ENCODE results near the gene INPP5A. TPM values are rescaled to one million over a fixed set of nuclear protein-coding genes. Genes with fewer than 3 reads are reported as not detected.

The INPP5A gene
- total RNA-seq, 2 experiments from 2014 or later, result 9.9 TPM

DNA sequence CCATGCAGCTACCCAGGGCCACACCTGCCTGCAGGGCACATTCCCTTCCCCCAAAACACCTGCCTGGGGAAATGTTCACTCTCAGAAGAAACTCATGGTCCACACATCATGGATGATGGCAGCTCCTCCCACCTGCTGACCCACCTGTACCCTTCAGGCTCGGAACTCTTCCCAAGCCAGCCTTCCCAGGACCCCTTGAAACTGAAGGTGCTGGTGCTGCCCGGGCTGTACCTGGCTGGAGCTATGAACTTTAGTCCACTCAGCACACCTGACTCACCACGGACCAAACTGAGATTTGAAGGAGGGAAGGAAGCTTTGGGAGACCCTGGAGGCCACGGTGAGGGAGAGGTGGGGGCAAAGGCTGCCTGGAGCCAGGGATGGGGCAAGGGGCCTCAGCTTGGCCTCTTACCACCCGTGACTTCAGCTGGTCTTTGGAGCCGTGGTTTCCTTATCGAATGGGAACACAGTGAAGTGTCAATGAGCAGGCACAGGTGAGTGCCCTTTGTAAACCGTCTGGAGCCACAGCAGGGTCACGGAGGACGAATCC lies 30.1 kb upstream of the INPP5A start:
- H3K36me3 Mint-ChIP-seq (ENCODE audit: low read depth), result no peaks in the 10 kb centered on the region
- no peak overlapping the region for H3K27ac Mint-ChIP-seq
- POLR2A ChIA-PET, result no interaction called here
- peaks cover under 1% of the 10 kb centered on the region for H3K27me3 Mint-ChIP-seq (ENCODE audit: low read depth)
- no peak for DNase-seq
- H3K4me1 Mint-ChIP-seq (ENCODE audit: low read depth), result no peaks in the 10 kb centered on the region
- CTCF ChIA-PET, result no interaction called here
- no peak overlapping the region for H3K4me3 Mint-ChIP-seq
- peak; percentile 27 for ATAC-seq
- H3K9me3 Mint-ChIP-seq (ENCODE audit: insufficient read depth), result no peaks in the 10 kb centered on the region

DNA sequence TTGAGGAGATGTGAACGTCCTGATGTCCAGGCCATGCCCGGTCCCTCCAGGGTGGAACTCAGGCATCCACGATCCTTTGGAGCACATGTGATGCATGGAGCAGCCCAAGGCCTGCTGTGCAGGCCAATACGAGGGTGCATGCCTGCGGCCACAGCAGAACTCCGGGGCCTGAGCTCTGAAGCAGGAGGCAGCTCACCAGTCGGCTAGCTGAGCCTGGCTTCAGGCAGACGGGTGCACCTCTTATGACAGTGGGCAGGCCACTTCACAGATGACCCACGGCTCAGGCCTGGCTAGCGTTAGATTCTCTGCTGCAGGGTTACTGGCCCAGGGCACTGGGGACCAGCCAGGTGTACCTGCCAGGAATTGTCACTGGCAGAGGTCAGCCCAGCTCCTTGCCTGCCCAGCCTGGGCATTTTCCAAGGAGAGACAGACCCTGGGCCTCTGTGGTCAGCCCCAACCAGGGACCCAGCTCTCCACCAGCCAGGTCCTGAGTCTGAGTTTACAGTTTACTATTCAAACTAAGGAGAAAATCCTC lies 29.6 kb upstream of the INPP5A start:
- Mint-ChIP-seq H3K27ac (no peak overlapping the region), H3K9me3 (ENCODE audit: insufficient read depth) (no peaks in the 10 kb centered on the region), H3K4me1 (ENCODE audit: low read depth) (no peaks in the 10 kb centered on the region), H3K4me3 (no peak overlapping the region), H3K36me3 (ENCODE audit: low read depth) (no peaks in the 10 kb centered on the region), H3K27me3 (ENCODE audit: low read depth) (peaks cover 3% of the 10 kb centered on the region)
- ATAC-seq, result no peak
- DNase-seq, result no peak
- POLR2A ChIA-PET, result no interaction called here
- CTCF ChIA-PET, result no interaction called here

DNA sequence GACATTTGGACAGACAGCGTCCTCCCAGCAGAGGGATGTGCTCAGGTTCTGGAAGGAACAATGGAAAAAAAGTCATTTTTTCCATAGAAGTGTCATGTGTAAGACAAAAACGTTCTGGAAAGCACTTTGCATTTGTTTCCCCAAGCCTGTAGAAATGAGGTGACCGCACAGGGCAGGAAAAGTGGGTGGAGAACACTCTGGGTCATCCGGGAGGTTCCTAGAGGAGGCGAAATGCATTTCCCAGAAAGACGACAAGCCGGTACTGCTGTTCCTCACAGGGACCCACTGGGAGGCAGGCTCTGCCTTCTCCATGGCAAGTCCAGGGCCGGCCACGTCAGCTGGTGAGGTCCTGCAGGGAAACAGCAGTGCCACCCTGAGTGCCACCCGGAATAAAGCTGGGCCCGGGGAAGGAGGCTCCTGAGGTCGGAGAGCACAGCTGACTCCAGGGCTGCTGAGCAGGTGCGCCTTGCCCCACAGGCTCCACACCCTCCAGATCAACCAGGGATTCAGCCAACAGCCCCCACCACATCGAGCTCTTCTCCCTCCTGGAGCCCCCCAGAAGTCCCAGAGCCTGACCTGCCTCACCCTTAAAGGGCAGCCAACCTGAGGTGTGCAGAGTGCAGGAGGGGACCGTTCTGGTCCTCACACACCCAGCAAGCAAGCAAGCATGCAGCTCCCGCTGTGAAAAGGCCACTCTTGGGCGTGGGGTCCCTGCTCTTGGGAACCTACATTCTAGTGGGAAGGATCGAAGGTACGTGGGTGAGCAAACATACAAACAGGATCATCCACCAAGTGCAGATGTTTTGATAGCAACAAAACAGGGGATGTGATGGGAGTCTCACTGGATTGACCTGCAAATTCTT lies 28.8 kb upstream of the INPP5A start:
- no peak for DNase-seq
- no peak for ATAC-seq
- Mint-ChIP-seq H3K4me3 (no peak overlapping the region), H3K4me1 (ENCODE audit: low read depth) (no peaks in the 10 kb centered on the region), H3K27me3 (ENCODE audit: low read depth) (peaks cover 3% of the 10 kb centered on the region), H3K27ac (no peak overlapping the region), H3K9me3 (ENCODE audit: insufficient read depth) (no peaks in the 10 kb centered on the region), H3K36me3 (ENCODE audit: low read depth) (no peaks in the 10 kb centered on the region)
- CTCF ChIA-PET, result no interaction called here
- POLR2A ChIA-PET, result no interaction called here

DNA sequence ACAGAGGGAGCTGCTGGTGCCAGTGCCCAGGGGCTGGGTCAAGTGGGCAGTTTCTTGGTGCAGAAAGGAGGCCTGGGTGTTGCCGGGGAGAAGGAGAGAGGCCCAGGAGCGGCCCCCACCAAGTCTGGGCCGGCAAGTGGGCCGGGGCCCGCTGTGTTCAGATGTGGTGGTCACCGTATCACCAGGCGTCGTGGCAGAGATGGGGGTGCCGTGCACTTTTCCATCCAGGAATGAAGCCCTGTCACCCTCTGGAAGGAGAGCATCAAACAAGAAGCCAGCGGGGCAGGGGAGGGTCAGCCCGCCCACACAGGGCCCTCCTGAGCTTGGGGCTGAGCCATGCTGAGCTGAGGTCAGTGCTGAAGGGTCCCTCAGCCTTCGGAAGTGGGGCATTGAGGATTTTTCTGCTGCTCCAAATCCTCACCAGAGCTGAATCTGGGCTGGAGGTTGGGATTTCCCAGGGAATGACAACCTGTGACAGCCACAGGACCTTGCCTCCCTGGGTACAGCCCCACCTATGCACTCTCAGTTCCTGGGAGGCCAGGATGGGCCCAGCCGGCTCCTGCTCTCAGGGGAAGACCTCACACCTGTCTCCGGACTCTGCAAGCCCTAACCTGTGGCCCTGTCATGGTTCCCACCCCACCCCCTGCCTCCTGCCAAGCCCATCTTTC lies 27.9 kb upstream of the INPP5A start:
- no peaks in the 10 kb centered on the region for H3K36me3 Mint-ChIP-seq (ENCODE audit: low read depth)
- H3K9me3 Mint-ChIP-seq (ENCODE audit: insufficient read depth), result no peaks in the 10 kb centered on the region
- no peak for ATAC-seq
- H3K4me1 Mint-ChIP-seq (ENCODE audit: low read depth), result no peaks in the 10 kb centered on the region
- H3K27ac Mint-ChIP-seq, result no peak overlapping the region
- H3K27me3 Mint-ChIP-seq (ENCODE audit: low read depth), result peaks cover 3% of the 10 kb centered on the region
- no peak for DNase-seq
- ChIA-PET POLR2A (no interaction called here), CTCF (no interaction called here)
- H3K4me3 Mint-ChIP-seq, result no peak overlapping the region

DNA sequence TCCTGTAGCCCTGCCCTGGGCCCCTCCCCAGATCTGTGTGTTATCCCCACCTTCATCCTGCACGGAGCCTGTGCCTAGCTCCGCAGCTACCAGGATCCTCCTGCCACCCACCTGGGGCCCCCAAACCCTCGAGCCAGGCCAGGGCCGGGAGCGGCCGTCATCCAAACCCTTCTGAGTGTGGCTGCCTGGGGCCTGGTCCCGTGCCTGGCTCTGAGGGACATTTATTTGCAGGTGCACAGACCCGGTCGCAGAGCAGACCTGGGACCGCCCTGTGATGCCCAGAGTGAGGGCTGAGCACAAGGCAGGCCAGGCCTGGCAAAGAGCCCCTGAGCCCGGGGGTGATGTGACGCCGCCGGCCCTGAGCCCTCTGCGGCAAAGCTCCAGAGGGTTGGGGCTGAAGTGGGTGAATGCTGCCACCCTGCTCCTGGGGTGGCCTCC lies 27.4 kb upstream of the INPP5A start:
- Mint-ChIP-seq H3K36me3 (ENCODE audit: low read depth) (no peaks in the 10 kb centered on the region), H3K9me3 (ENCODE audit: insufficient read depth) (no peaks in the 10 kb centered on the region), H3K4me3 (no peak overlapping the region), H3K27me3 (ENCODE audit: low read depth) (peaks cover 3% of the 10 kb centered on the region), H3K27ac (no peak overlapping the region), H3K4me1 (ENCODE audit: low read depth) (no peaks in the 10 kb centered on the region)
- ChIA-PET POLR2A (no interaction called here), CTCF (no interaction called here)
- no peak for DNase-seq
- no peak for ATAC-seq

DNA sequence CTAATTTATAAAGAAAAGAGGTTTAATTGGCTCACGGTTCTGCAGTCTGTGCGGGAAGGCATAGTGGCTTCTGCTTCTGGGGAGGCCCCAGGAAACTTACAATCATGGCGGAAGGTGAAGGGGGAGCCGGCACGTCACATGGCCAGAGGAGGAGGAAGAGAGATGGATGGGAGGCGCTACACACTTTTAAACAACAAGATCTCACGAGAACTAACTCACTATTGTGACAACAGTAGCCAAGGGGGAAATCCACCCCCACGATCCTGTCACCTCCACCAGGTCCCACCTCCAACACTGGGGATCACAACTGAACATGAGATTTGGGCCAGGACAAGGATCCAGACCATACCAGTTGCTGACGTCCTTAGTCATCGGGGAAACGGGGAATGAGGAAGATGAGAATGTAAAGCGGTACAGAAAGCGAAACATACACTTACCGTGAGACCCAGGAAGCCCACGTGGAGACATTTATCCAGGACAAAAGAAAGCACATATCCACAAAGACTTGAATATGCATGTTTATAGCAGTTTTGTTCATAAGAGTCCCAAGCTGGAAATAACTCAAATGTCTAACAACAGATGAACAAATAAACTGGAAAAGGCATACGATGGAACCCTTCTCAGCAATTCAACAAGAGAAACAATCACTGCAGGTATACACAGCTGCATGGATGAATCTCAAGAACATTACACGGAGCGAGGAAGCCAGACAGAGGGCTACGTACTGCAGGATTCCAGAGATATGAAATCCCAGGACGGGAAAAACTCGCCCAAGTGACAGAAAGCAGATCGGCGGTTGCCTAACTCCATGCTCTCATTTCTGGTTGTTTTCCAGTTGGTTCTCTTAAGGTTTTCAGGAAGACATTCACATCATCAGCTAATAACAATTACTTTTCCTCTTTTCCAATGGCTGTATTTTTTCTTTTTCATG lies 26.2 kb upstream of the INPP5A start:
- POLR2A ChIA-PET, result no interaction called here
- DNase-seq, result no peak

DNA sequence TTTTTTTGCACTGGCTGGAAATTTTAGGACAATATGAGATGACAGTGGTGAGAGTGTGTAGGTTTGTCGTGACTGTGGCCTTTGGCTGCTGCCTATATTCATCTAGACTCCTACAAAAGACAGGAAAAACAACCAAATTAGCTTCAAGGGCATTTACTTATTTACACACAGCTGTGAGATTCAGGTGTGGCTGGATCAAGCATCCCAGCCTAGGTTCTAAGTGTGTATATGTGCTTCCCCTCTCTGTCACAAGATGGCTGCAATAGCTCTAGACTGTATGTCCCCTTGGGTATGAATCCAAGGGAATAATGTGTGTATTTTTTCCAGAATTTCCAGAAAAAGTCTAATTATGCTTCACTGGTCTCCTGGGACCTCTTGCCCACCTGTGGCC lies 25.5 kb upstream of the INPP5A start:
- Mint-ChIP-seq H3K36me3 (ENCODE audit: low read depth) (no peaks in the 10 kb centered on the region), H3K9me3 (ENCODE audit: insufficient read depth) (no peaks in the 10 kb centered on the region), H3K4me1 (ENCODE audit: low read depth) (no peaks in the 10 kb centered on the region), H3K27ac (no peak overlapping the region), H3K27me3 (ENCODE audit: low read depth) (peaks cover 3% of the 10 kb centered on the region), H3K4me3 (no peak overlapping the region)
- ATAC-seq (no peak), DNase-seq (no peak)
- ChIA-PET CTCF (no interaction called here), POLR2A (no interaction called here)

More for the DNA sequence above, 26.2 kb upstream of the INPP5A start:
- no peak for ATAC-seq
- Mint-ChIP-seq H3K27me3 (ENCODE audit: low read depth) (peaks cover 3% of the 10 kb centered on the region), H3K36me3 (ENCODE audit: low read depth) (no peaks in the 10 kb centered on the region), H3K9me3 (ENCODE audit: insufficient read depth) (no peaks in the 10 kb centered on the region), H3K4me3 (no peak overlapping the region), H3K4me1 (ENCODE audit: low read depth) (no peaks in the 10 kb centered on the region), H3K27ac (no peak overlapping the region)
- CTCF ChIA-PET, result no interaction called here

DNA sequence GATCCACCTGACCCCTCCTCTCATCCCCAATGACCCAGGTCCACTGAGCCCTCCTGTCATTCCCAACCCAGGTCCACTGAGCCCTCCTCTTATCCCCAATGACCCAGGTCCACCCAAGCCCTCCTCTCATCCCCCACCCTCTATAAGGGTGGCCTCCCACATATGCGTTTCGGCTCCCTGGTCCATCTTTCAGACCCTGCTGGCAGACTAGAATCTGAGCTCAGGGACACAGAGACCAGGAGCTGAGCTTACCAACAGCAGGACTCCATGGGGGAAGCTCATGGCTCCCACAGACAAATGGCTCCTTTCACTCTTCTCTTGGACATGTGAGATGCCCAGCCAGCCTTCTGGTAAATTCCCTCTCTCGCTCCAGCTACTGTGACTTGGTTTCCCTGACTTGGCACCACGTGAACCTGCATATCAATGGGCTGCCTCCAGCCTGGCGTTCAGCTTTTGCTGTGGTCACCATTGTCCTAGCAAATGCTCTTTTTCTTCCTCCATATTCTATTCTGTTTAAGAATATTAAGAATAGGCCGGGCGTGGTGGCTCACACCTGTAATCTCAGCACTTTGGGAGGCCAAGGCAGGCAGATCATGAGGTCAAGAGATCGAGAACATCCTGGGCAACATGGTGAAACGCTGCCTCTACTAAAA lies 24.8 kb upstream of the INPP5A start:
- DNase-seq, result no peak
- Mint-ChIP-seq H3K4me3 (no peak overlapping the region), H3K9me3 (ENCODE audit: insufficient read depth) (no peaks in the 10 kb centered on the region), H3K4me1 (ENCODE audit: low read depth) (no peaks in the 10 kb centered on the region), H3K27ac (no peak overlapping the region), H3K27me3 (ENCODE audit: low read depth) (peaks cover 3% of the 10 kb centered on the region), H3K36me3 (ENCODE audit: low read depth) (no peaks in the 10 kb centered on the region)
- POLR2A ChIA-PET, result no interaction called here
- CTCF ChIA-PET, result no interaction called here
- ATAC-seq, result no peak

DNA sequence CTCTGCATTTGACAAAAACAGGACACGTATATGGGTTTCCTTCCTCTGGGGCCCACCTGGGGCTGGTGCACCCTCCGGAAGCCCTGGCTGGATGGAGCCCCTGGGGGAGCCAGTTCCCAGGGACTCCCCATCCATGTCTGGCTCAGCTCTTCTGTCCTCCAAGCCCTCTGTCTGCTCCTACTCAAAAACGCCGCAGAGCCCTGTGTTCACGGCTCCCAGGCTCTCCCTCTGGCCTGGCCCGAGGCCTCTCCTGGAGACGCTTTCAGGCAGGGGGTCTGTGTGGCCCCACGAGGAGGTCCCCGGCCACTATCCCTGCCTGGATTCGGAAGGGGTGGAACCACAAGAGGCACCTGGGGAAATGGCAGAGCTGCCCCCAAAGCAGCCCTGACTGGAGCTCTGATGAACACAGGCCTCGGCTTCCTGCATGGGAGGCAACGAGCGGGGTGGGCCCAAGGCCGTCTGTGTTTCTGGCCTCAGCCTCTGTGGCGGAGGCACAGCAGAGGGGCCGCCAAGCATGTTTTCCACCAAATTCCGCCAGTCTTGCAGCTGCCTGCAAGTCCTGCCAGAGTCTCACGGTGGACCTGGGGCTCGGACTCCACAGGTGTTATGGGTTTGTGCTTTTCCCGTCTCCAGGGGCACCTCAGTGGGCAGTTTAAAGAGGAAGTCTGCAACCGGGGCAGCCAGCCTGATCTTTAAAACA lies 22.6 kb upstream of the INPP5A start:
- no peaks in the 10 kb centered on the region for H3K4me1 Mint-ChIP-seq (ENCODE audit: low read depth)
- H3K27me3 Mint-ChIP-seq (ENCODE audit: low read depth), result peaks cover 3% of the 10 kb centered on the region
- H3K27ac Mint-ChIP-seq, result no peak overlapping the region
- H3K9me3 Mint-ChIP-seq (ENCODE audit: insufficient read depth), result no peaks in the 10 kb centered on the region
- ChIA-PET CTCF (no interaction called here), POLR2A (no interaction called here)
- DNase-seq (no peak), ATAC-seq (no peak)
- H3K36me3 Mint-ChIP-seq (ENCODE audit: low read depth), result no peaks in the 10 kb centered on the region
- H3K4me3 Mint-ChIP-seq, result no peak overlapping the region

DNA sequence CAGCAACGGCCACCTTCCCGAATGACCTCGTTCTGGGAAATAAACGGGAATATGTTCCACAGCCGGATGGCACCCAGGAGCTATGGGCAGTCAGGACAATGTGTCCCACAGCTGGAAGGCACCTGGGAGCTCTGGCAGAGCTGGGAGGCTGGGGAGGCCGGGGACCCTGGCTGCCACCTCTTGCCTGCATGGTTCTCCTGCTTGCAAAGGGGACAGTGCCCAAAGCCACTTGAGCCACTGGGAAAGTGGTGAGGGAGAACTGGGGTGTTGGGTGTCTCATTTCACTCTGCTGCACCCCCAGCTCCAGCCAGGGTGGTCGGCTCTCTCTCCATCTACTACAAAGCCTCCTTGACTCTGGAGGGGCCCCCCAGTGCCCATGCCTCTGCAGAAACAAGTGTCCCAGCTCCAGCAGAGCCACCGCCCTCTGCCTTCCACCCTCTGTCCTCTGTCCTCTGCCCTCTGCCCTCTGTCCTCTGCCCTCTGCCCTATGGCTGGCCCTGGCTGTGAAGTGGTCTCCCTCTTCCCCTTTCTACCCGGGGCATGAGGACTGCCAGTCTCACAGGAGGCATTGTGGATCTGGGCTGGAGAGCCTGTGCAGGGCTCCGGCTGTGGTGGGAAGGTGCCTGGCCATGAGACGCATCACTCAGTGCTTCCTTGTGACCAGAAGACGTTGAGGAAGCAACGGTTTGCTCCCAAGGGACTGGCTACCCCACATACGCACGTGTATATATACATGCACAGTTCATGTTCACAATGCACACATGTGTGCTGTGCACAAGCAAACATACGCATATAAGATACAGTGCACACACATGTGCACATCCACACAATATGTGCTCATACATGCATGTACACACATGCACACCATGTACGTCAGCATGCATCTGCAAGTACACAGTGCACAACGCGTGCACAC lies 21.5 kb upstream of the INPP5A start:
- H3K4me1 Mint-ChIP-seq (ENCODE audit: low read depth), result no peaks in the 10 kb centered on the region
- POLR2A ChIA-PET, result no interaction called here
- H3K36me3 Mint-ChIP-seq (ENCODE audit: low read depth), result no peaks in the 10 kb centered on the region
- no peak overlapping the region for H3K27ac Mint-ChIP-seq
- CTCF ChIA-PET, result no interaction called here
- H3K27me3 Mint-ChIP-seq (ENCODE audit: low read depth), result peaks cover 3% of the 10 kb centered on the region
- DNase-seq, result no peak
- H3K9me3 Mint-ChIP-seq (ENCODE audit: insufficient read depth), result no peaks in the 10 kb centered on the region
- no peak for ATAC-seq
- no peak overlapping the region for H3K4me3 Mint-ChIP-seq
